Colonic mucosa (tissue), 4 donors: ENCODE measurements around the gene ARHGEF37. TPM values are rescaled to one million over a fixed set of nuclear protein-coding genes. Genes with fewer than 3 reads are reported as not detected.

Experiments used
- DNase-seq: peaks from one replicate; pipeline ENCODE4 v3.0.0-alpha.2; 2020
- H3K27ac ChIP-seq: fragments of 200-600 bp; one replicate; pipeline ENCODE4 v1.8.0; 2021
- H3K27me3 ChIP-seq: fragments of 200-600 bp; one replicate; pipeline ENCODE4 v1.8.0; 2021
- H3K36me3 ChIP-seq: fragments of 200-600 bp; one replicate; pipeline ENCODE4 v1.8.0; 2021
- H3K4me1 ChIP-seq: fragments of 200-600 bp; one replicate; pipeline ENCODE4 v1.8.0; 2021; ENCODE audit warnings: mild to moderate bottlenecking
- H3K4me3 ChIP-seq: fragments of 200-600 bp; one replicate; pipeline ENCODE4 v1.8.0; 2021
- H3K9ac ChIP-seq, 2 donors: one replicate each; pipeline ENCODE4 v1.7.0; 2013; ENCODE audit warnings: control low read depth in 2 of 2, low read depth in 2 of 2, low read length in 2 of 2
- H3K9me3 ChIP-seq: fragments of 200-600 bp; one replicate; pipeline ENCODE4 v1.8.0; 2021
- intact Hi-C: fragments of 100-400 bp; cut with DNase I; formaldehyde crosslinking; loops from one replicate; pipeline ENCODE4 v1.14.1; 2022
- total RNA-seq, 2 donors: library from RNA; stranded (reverse); fragmentation: NEBNext Ultra II Directional in 1 of 2; extraction: Animal tissue kit (Norgen Biotek cat#: 25700) in 1 of 2; gene quantifications; one replicate each; pipeline ENCODE4 v1.2.1, GENCODE V29; 2021
- TF ChIP-seq, protein P1 (sequence below): fragments of 200-600 bp; IDR thresholded peaks from one replicate; pipeline ENCODE4 v1.8.0; 2022; ENCODE audit warnings: antibody characterized with exemption, mild to moderate bottlenecking
- donor health status: healthy.
- donor health status: DM: no; HTN: no; CAD: no.
- donor health status: DM: no; HTN: no; CAD: no.

The ARHGEF37 gene
- total RNA-seq, 2 donors from 2014 or later, result 11.9 to 15.7 TPM

DNA sequence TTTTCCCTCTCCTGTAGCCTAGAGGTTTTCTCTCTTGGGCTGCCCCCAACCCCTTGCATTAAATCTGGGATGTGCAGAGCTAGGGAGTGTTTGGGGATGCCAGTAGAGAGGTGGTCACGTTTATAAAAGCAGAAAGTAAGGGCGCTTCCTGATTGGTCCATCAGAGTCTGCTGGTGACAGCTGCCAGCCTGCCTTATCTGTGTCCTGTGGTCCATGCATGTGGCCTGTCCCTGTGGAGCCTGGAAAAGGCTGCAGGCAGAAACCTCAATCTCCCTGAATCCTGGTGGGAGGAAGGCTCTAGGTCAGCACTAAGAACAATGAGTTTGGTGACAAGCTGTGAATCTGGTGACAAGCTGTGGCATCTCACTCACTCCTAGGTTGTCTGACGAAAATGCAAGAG lies 42.2 kb downstream of the ARHGEF37 start:
- intact Hi-C loops, result no loop called here
- Histone ChIP-seq H3K9me3 (no peaks in the 10 kb centered on the region), H3K27ac (no peak overlapping the region), H3K9ac (no peak overlapping the region), H3K36me3 (no peaks in the 10 kb centered on the region), H3K4me1 (no peaks in the 10 kb centered on the region), H3K4me3 (no peak overlapping the region), H3K27me3 (no peaks in the 10 kb centered on the region)
- TF ChIP-seq, protein P1, sequence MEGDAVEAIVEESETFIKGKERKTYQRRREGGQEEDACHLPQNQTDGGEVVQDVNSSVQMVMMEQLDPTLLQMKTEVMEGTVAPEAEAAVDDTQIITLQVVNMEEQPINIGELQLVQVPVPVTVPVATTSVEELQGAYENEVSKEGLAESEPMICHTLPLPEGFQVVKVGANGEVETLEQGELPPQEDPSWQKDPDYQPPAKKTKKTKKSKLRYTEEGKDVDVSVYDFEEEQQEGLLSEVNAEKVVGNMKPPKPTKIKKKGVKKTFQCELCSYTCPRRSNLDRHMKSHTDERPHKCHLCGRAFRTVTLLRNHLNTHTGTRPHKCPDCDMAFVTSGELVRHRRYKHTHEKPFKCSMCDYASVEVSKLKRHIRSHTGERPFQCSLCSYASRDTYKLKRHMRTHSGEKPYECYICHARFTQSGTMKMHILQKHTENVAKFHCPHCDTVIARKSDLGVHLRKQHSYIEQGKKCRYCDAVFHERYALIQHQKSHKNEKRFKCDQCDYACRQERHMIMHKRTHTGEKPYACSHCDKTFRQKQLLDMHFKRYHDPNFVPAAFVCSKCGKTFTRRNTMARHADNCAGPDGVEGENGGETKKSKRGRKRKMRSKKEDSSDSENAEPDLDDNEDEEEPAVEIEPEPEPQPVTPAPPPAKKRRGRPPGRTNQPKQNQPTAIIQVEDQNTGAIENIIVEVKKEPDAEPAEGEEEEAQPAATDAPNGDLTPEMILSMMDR, result no peak
- DNase-seq, result no peak

DNA sequence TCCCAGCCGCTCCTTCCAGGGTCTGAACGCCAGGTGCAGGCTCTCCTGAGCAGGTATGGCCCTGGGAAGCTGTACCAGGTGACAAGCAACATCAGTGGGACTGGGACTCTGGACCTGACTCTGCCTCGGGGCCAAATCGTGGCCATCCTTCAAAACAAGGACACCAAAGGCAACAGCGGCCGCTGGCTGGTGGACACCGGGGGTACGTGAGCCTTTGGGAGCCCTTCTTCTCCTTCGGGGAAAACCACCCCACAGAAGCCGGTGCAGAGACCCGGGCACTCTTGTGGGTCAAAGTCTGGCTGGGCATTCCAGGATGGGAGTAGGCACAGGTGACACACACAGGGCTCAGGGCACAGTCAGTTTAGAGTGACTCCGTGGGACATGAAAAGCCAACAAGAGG lies 45.8 kb downstream of the ARHGEF37 start:
- Histone ChIP-seq H3K9ac (no peak overlapping the region), H3K36me3 (no peaks in the 10 kb centered on the region), H3K27me3 (no peaks in the 10 kb centered on the region), H3K9me3 (no peaks in the 10 kb centered on the region), H3K4me1 (no peaks in the 10 kb centered on the region), H3K4me3 (no peak overlapping the region), H3K27ac (no peak overlapping the region)
- intact Hi-C loops, result no loop called here
- TF ChIP-seq, protein P1, result no peak
- no peak for DNase-seq

DNA sequence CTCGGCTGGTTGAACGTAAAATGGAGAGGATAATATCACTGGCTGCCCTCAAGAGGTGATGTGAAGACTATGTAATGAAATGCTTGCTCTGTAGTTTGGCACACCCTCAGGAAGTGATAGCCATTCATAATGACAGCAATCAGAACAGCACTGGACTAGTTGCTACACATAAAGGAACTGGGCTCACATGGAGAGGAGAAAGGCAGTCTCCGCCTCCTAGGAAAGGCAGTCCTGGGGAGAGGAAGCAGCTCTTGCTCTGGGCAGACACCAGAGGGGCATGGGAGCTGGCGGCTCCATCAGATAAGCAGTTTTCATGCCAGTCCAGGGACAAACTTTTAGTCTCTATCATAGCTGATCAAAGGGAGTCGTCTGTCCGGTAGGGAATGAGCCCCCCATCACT lies 46.9 kb downstream of the ARHGEF37 start:
- H3K9me3 ChIP-seq, result no peaks in the 10 kb centered on the region
- no peak overlapping the region for H3K4me3 ChIP-seq
- no peaks in the 10 kb centered on the region for H3K36me3 ChIP-seq
- H3K9ac ChIP-seq, result no peak overlapping the region
- no peak for DNase-seq
- intact Hi-C loops, result no loop called here
- H3K27ac ChIP-seq, result no peak overlapping the region
- H3K4me1 ChIP-seq, result no peaks in the 10 kb centered on the region
- TF ChIP-seq, protein P1, result no peak
- no peaks in the 10 kb centered on the region for H3K27me3 ChIP-seq

DNA sequence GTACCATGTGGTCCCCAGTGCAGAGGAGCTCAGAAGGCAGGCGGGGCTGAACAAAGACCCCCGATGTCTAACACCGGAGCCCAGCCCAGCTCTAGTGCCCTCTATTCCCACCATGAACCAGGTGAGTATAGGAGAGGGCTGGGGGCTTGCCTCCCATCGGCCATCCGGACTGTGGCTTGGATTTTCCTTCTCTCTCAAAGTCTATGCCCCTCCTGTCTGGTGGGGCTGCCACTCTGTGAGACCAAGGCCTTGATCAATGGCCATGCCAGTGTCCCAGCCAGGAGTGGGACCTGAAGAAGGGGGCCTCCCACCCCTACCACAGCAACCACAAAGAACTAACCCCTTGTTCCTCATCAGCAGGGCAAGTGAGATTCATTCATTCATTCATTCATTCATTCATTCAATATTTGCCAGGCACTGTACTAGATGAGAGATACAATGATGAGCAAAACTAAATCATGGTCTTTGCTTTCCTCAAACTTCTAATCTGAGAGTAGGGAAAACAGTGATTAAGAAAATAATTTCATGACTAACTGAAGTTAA lies 47.6 kb downstream of the ARHGEF37 start:
- TF ChIP-seq, protein P1, result no peak
- H3K27ac ChIP-seq, result no peak overlapping the region
- H3K9ac ChIP-seq, result no peak overlapping the region
- H3K9me3 ChIP-seq, result no peaks in the 10 kb centered on the region
- no peaks in the 10 kb centered on the region for H3K27me3 ChIP-seq
- H3K4me1 ChIP-seq, result no peaks in the 10 kb centered on the region
- intact Hi-C loops, result no loop called here
- no peaks in the 10 kb centered on the region for H3K36me3 ChIP-seq
- DNase-seq, result no peak
- H3K4me3 ChIP-seq, result no peak overlapping the region

DNA sequence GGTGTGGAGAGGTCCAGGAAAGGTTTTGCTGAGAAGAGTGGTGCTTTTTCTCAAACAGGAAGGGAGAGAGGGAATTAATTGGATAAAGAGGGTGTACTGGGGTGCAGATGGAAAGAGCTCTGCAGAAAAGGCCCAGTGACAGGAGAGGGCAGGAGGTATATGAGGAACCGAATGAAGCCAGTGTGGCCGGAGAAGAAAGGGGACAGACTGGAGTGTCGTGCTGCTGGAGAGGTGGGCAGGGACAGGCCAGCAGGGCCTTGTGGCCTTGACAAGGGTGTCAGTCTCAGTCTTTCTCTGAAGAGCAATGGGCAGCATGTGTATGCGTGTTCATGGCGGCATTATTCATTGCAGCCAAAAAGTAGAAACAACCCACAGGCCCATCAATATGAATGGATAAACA lies 48.1 kb downstream of the ARHGEF37 start:
- no peak for DNase-seq
- Histone ChIP-seq H3K9ac (no peak overlapping the region), H3K36me3 (no peaks in the 10 kb centered on the region), H3K27me3 (no peaks in the 10 kb centered on the region), H3K4me3 (no peak overlapping the region), H3K4me1 (no peaks in the 10 kb centered on the region), H3K27ac (no peak overlapping the region), H3K9me3 (no peaks in the 10 kb centered on the region)
- TF ChIP-seq, protein P1, result no peak
- intact Hi-C loops, result no loop called here
